GM18508 (cell line): ENCODE results near the gene MTARC2.

Experiments used
- ATAC-seq: cut with Tn5 transposase; IDR thresholded peaks from one replicate; pipeline ENCODE4 v1.9.1; 2021; ENCODE audit warnings: moderate number of reproducible peaks; ENCODE audit not compliant: insufficient read depth, unreplicated experiment

The MTARC2 gene

DNA sequence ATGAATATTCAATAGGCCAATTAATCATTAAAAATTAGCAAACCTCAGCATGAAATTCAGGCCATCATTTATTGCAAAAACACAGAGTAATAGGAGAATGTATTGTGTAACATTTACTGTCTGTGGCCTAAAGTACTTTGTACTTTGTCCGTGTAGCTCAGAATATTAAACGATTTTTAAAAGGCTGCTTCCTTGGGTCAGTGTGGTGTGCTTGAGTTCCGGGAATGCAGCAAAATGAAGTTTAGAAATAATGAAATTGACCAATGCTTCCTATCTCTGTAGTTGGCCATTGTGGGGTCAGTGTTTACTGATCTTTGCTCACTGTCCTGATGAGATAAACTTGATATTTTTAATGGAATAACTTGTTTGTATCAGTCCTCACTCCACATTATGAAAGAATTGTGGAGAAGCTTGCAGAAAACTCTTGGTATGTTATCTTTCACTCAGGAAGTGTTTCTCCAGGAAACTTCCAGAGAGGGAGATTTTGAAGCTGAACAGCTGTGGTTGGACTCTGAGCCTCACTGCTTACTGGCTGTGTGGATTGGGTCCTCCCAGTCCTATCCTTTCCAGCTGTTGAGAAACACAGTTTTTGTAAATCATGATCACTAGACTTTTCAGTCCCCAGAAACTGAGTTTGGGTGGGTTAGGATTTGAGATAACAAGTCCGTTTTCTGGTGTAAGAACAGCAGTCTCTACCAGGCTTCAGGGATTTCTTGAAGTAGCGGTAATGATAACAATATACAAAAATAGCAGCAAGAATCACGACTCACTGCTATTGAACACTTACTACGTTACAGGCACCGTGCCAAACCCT lies 19.4 kb downstream of the MTARC2 start:
- ATAC-seq: no peak

GRCh38 chr1:220768126-220768601 lies 20.0 kb downstream of the MTARC2 start:
- no peak for ATAC-seq

DNA sequence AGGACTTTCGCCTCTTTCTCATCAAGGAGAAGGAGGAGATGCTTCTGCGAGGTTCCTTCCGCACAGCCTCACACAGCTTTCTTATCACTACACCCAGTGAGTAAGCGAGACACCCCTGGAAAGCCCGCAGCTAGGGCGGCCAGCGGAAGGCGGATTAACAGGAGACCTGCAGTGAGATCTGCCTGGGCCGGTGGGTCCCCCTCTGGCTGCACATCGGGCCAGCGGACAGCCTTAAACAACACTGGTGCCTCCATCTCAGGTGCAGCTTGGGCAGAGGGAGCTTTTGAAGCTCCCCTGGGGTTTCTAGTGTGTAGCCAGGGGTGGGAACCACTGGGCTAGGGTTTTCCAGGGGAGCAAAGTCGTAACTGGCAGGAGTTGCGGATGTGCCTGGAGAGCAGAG lies 21.1 kb downstream of the MTARC2 start:
- ATAC-seq: no peak

DNA sequence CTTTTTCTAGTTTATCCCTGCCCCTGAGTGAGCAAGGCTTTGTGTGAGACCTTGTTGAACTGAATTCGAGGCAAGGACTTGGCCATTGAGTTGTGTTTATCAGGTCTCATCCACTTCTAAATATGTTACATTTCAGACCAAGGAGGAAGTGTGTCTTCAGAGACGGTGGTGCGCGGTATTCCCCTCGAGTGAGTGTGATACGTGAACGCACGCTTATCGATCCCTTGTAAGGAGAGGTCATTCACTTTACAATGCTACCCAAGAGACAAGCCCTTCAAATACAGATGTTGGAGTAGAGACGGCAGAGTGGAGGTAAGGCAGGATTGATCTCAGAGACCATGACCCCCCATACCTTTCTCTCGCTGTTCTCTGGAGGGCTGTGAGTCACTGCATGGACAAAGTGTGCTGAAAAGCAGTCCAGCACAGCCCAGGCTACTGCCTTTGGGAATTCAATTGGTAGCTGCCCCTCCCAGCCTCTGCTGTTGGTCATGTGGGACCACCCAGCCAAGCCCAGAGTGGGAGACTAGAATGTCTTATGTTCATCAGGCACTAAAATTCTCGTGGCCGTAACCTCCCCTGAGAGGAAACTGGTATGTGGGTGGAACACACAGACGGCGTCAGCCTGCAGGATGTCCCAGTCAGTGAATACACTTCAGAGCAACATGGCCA lies 22.3 kb downstream of the MTARC2 start:
- ATAC-seq: no peak

DNA sequence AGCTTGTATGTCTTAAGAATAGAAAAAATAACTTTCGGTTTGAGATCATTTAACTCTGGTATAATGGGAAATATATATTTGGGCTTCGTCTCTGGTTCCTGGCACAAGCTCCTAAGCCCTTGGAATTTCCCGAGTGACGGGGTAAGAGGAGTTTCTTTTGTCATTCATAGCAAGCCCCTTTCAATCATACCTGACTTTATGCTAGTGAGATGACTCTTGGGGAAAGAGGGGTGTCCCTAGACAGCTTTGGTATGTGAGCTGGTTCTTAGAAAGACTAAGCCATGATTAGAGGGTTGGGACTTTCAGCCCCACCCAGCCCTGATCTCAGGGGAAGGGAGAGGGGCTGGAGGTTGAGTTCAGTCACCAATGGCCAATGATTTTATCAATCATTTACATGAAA lies 24.7 kb downstream of the MTARC2 start:
- ATAC-seq: no peak

- ATAC-seq: no peak
These were observed 27.2 kb downstream of the MTARC2 start for GRCh38 chr1:220775240-220775853.

- ATAC-seq: no peak
These were observed 28.1 kb downstream of the MTARC2 start for GRCh38 chr1:220776254-220776653.

DNA sequence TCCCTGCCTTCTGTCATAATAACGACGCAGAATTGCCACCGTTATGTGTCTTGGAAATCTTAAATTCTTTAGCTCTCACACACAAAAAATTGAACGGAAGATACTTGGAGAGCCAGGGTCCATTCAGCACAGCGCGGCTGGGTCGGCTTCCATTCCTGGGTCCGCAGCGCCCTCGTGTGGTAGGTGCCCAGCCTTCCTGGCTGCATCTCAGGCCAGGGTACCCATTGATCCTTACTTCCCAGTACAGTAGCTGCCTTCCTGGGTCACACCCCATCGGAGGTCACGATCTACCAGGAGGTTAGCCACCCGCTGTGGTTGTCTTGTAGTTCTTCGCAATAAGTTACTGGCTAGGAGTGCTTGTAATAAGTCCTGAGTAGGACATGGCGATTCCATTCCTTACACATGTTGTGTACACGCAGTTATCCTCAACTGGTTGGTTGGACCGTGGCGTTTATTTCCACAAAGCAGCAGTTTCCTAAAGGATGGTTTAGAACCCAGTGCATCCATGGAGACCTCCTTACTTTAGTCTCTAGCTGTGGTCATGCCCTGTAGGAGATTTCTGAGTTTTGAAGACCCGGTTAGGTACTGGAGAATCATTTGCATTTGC lies 28.7 kb downstream of the MTARC2 start:
- ATAC-seq: no peak

- ATAC-seq: no peak
These were observed 35.3 kb downstream of the MTARC2 start for GRCh38 chr1:220783453-220783852.

- no peak for ATAC-seq
These were observed 36.6 kb downstream of the MTARC2 start for GRCh38 chr1:220784751-220785150.

DNA sequence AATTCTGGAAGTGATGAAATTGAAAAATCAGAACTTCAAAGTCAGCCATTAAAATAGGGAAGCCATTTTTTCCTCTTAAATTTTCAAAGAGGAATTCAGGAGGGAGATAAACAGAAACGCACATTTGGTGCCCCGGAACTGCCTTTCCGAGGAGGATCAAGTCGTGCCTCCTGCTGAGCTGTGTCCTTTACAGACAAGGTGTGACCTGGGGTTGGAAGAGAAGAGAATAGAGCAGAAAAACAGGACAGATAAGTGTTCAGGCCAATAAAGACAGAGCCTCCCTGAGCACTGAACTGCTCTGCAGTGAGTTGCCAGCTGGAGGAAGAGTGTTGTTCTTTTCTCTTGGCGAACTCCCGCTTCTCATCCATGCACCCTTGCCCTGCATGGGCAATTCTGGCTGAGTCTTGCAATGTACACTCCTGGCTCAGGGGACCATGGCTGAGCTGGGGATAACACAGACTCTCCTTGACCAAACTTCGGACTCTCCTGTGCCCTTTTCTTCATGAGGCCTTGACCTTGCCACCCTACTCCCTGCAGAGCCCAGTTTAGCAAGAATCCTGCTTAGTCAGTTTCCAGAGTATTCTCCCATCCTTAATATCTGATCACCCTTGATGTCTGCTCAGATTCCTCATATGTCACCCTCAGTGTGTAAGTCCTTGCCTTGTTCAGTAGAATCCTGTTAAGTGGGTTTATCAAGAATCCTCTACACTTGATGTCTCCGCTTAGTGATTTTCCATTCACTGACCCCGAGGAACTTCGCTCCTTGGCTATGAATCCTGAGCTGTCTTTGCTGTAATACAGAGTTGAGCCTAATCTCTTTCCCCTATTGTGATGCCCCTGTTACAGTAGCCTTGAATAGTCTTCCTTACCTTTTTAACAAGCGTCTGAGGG lies 37.3 kb downstream of the MTARC2 start:
- no peak for ATAC-seq

- ATAC-seq: no peak
These were observed 37.9 kb downstream of the MTARC2 start for GRCh38 chr1:220786057-220786336.

GRCh38 chr1:220786337-220787068 lies 38.4 kb downstream of the MTARC2 start, which contains the start of gene MTARC1:
Gene MTARC1 (plus strand): TSS chr1:220786913. CDS start chr1:220786945, 32 bp downstream.
- ATAC-seq: no peak

DNA sequence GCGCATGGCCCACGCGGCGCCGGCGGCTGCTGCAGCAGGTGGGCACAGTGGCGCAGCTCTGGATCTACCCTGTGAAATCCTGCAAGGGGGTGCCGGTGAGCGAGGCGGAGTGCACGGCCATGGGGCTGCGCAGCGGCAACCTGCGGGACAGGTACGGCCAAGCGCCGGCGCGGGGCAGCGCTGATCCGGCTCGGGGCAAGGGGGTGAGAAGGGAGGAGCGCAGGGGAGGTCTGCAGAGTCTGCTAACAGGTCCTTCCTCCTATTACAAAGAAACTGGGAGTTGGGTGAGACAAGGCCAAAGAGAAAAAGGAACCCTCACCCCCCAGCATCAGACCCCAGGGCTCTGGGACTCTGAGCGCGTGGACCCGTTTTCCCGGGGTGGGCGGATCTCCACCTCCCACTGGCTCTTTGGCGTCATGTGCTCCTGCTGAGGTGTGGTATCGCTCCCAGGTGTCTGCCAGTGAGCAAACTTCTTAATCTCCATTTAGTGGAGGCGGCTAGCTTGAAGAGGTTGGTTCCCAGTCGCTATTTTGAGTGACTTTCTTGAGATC lies 39.0 kb downstream of the MTARC2 start:
- ATAC-seq: no peak

GRCh38 chr1:220788900-220789299 lies 40.8 kb downstream of the MTARC2 start:
- no peak for ATAC-seq

GRCh38 chr1:220789532-220790147 lies 41.5 kb downstream of the MTARC2 start:
- no peak for ATAC-seq

DNA sequence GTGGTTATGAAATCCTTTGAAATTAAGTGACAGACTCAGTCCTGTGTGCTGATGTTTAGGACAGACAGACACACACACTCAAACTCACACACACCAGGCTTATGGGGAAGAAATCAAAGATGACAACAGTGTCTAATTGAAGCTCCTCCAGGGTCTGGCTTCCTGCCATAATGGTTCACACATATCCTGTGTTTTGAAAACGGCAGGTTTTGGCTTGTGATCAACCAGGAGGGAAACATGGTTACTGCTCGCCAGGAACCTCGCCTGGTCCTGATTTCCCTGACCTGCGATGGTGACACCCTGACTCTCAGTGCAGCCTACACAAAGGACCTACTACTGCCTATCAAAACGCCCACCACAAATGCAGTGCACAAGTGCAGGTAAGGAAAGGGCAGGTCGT lies 43.2 kb downstream of the MTARC2 start:
- ATAC-seq: no peak

DNA sequence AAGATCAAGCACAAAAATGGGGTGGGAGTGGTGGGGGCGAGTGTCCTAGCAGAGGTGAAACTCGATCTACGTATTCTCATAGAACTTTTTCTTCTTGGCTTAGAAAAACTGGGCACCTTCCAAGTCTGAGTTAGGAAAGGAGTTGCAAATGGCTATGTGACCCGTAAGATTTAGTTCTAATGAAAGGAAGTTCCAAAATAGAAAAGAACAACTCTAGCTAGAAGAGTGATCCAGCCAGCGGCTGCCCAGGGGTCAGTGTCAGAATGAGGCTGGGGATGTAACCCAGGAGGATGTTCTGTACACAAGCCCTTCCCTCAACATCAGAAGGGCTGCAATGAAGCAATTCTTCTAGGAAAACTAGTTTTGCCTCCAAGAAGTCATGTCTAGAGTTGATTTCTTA lies 43.8 kb downstream of the MTARC2 start:
- ATAC-seq: no peak

DNA sequence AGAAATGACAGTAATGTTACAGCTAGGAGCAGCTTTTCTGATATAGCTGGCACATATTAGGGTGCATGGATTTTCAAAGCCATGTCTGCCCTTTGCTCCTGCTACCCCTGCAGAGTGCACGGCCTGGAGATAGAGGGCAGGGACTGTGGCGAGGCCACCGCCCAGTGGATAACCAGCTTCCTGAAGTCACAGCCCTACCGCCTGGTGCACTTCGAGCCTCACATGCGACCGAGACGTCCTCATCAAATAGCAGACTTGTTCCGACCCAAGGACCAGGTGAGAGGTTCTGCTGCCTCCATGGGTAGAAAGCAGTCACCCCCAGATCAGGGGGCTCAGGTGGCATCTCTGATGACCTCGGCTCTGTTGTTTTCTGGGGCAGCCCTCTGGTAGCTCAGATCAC lies 48.4 kb downstream of the MTARC2 start:
- no peak for ATAC-seq
